G401.6 (cell line): Measurements from ENCODE around the gene SERPING1.

ENCODE experiments used
- FAIRE-seq: peaks from 2 replicates; lab custom pipeline; 2012; peaks lifted over from hg19 to GRCh38; lab: Jason Lieb, UNC

SERPING1 gene

DNA sequence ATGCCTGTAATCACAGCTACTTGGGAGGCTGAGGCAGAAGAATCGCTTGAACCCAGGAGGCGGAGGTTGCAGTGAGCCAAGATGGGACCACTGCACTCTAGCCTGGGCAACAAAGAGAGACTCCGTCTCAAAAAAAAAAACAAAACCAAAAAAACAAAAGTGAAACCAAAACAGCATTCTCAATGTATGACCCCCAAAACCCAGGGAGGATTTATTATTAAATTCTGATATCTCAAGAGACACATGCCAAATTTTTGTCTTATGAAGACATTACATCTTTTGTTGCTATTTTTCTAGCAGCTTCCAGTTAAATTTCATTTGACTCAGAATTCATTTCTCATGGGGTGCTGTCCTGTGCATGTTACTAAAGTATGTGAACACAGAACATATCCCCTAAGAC is 55.2 kb downstream of the SERPING1 start:
- no peak for FAIRE-seq

DNA sequence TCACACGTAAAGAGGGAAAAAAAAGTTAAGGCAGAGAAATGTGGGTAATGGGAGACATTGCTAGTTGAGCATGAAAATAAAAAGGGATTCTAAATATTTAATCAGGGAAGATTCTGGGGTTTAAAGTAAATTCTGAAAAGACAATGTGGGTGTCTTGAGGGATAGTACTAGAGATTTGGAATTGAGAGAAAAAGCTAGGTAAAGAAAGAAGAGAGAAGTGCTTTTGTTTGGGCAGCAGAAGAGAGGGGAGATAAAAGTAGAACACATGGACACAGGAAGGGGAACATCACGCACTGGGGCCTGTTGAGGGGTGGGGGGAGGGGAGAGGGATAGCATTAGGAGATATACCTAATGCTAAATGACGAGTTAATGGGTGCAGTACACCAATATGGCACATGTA is 55.7 kb downstream of the SERPING1 start:
- FAIRE-seq: no peak

DNA sequence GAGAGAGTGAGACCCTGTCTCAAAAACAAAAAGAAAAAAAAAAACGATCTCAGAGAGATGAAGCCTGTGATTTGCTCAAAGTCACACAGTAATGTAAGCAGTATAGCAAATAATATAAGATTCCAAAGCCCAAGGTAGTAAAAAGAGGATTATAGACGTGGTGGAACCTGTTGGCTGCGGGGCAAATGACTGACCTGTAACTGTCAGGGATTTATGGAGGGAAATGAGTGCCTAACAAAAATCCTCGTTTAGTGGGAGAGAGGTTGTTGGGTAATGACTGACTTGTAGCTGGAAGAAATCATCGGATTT is 59.4 kb downstream of the SERPING1 start:
- FAIRE-seq: no peak

DNA sequence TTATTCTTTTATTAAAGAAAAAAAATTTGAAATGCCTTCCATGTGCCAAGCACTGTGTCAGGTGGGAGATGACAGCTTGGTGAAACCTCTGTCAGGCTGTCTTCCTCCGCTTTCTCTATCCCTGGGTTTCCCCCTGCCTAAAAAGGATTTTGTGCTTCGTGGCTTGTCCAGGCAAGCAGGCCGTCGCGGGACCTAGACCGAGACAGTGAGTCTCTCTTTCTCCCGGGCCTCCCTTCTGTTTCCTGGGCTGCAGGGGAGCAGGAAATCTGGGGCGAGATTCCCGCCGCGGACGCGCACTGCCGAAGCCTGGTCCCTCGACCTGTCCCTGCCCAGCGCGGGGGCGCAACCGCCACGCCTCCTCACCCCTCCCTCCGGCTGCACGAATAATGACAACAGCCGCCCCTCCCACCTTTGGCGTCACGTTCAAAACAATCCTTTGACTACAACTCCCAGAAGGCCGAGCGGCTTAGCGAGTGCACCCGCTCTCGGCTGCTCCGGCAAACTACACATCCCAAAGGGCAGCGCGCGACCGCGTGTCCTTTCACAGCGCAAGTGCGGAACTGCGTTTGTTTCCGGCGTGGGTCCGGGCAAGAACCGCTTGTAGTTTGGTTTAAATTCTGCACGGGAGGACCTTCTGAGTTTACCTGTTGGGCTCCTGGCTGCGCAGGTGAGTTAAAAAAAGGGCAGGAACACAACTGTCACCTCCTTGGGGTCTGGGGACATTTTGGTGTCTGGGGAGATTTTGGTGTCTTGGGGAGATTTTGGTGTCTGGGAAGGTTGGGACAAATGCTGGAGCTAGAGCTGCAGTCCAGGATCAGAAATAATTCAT is 59.9 kb downstream of the SERPING1 start, which contains the start of gene CLP1:
CLP1 (plus strand) TSS at position 569 of the 829 bp plus-strand sequence. CDS start 1,715 bp downstream, outside the sequence.
- FAIRE-seq: peak; percentile 98

DNA sequence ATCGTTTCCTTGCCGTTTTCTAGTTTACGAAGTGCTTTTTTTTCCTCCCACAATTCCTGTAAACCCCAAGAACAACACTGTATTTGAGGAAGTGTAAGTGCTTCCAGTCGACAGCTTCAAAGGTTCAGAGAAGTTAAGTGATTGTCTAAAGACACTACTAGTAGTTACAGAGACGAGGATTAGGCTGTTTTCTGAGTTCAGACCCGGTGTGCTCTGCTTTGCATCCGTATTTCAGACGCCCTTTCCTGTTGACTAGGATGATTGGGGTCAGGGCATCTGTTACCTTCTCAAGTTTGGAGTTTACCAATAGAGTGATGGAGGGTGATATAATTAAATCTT is 60.5 kb downstream of the SERPING1 start:
- FAIRE-seq: no peak

DNA sequence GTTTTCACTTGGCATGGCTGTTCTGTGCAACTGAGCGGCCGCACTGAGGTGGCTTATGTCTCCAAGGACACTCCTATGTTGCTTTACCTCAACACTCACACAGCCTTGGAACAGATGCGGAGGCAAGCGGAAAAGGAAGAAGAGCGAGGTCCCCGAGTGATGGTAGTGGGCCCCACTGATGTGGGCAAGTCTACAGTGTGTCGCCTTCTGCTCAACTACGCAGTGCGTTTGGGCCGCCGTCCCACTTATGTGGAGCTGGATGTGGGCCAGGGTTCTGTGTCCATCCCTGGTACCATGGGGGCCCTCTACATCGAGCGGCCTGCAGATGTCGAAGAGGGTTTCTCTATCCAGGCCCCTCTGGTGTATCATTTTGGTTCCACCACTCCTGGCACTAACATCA is 62.2 kb downstream of the SERPING1 start:
- FAIRE-seq: no peak

DNA sequence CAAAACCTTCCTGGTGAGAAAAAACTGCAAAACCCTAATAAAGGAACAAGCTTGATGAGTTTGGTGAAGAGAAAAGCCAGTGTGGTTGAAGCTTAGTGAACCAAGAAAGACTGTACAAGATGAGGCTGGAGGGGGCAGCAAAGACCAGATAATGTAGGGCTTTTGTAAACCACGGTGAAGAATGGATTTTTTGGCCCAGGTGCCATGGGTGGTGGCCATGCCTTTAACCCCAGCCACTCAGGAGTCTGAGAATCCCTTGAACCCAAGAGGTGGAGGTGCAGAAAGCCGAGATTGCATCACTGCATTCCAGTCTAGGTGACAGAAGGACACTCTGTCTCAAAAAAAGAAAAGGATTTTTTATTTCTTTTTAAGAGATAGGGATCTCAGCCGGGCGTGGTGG is 65.4 kb downstream of the SERPING1 start:
- no peak for FAIRE-seq

DNA sequence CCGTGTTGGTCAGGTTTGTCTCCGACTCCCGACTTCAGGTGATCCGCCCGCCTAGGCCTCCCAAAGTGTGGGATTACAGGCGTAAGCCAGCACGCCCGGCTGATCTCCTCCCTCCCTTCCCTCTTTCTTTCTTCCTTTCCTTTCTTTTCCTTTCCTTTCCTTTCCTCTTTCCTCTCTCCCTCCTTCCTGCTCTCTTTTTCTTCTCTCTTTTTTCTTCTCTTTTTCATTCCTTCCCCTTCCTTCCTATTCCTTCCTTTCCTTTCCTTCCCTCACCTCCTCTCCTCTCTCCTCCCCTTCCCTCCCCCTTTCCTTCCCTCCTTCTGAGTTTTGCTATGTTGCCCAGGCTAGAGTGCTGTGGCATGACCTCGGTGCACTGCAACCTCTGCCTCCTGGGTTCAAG is 66.5 kb downstream of the SERPING1 start:
- FAIRE-seq: no peak
